OCI-LY1 (cell line): ENCODE measurements around the gene SORT1.

ENCODE experiments used
- EZH2 ChIP-seq: fragments of 200-600 bp; sonication (generic), shearing (Covaris generic); IDR thresholded peaks from 2 replicates; pipeline ENCODE4 v1.8.0; 2017; ENCODE audit warnings: borderline replicate concordance, mixed run types, mild to moderate bottlenecking, antibody characterized with exemption, low read length, moderate library complexity, mixed read lengths
- TF ChIP-seq, protein P1 (sequence below): fragments of 200-600 bp; sonication (generic), shearing (Covaris generic); IDR thresholded peaks from 2 replicates; pipeline ENCODE4 v1.5.1; 2017; ENCODE audit warnings: mild to moderate bottlenecking, antibody characterized with exemption, low read length, moderate library complexity, mixed read lengths

DNA sequence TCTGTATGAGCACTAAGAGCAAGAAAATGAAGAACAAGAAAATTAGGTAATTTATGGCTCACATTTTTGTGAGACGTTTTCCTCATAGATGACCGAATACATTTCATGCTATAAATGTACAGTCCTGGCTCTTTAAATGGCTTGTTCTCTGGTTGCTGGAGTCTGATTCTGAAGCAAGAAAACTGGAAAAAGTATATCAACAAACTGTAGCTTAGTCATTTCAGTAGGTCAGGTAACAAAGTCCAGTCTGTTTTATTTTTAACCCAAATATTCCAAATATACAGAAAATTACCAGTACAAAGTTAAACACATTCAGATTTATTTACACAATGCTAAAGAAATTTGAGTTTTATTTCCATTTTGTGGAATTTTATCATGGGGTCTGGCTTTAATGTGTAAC lies 88.4 kb downstream of the SORT1 start:
- TF ChIP-seq, protein P1, sequence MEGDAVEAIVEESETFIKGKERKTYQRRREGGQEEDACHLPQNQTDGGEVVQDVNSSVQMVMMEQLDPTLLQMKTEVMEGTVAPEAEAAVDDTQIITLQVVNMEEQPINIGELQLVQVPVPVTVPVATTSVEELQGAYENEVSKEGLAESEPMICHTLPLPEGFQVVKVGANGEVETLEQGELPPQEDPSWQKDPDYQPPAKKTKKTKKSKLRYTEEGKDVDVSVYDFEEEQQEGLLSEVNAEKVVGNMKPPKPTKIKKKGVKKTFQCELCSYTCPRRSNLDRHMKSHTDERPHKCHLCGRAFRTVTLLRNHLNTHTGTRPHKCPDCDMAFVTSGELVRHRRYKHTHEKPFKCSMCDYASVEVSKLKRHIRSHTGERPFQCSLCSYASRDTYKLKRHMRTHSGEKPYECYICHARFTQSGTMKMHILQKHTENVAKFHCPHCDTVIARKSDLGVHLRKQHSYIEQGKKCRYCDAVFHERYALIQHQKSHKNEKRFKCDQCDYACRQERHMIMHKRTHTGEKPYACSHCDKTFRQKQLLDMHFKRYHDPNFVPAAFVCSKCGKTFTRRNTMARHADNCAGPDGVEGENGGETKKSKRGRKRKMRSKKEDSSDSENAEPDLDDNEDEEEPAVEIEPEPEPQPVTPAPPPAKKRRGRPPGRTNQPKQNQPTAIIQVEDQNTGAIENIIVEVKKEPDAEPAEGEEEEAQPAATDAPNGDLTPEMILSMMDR = no peak
- TF ChIP-seq EZH2 = no peak
